ENCODE data around the gene TMEM198. TPM values are rescaled to one million over a fixed set of nuclear protein-coding genes. Genes with fewer than 3 reads are reported as not detected.

The TMEM198 gene
- total RNA-seq, 2 donors from 2014 or later = 3.3 to 5.7 TPM

DNA sequence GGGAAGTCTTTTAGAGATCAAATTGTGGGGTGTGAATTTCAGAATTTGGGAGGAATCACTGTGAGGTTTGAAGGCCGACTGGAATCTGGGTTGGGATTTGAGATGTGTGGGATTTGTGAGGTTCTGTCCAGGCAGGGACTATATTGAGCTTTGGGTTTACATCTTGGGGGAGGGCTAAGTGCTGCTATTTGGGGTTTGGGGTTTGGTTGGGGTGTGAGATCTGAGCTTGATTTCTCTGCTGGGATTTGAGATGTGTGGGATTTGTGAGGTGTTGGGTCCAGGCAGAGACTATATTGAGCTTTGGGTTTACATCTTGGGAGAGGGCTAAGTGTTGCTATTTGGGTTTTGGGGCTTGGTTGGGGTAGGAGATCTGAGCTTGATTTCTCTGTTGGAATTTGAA lies 44.3 kb upstream of the TMEM198 start:
- DNase-seq (no peak), ATAC-seq (no peak)
- Histone ChIP-seq H3K9me3 (no peaks in the 10 kb centered on the region), H3K27me3 (peaks cover 0 to 4% of the 10 kb centered on the region in 2 donors), H3K4me3 (peak overlapping the region in 1 of 2 donors; percentile 63), H3K27ac (no peak overlapping the region), H3K4me1 (peaks cover 39% of the 10 kb centered on the region), H3K36me3 (replicated peaks in 1 of 2; ENCODE audit: insufficient read depth in 1 of 2, low read depth in 2 of 2) (peaks cover 0 to 8% of the 10 kb centered on the region in 2 donors)
- TF ChIP-seq POLR2A (IDR thresholded peaks at IDR 0.05) = no peak
- TF ChIP-seq, protein P1, sequence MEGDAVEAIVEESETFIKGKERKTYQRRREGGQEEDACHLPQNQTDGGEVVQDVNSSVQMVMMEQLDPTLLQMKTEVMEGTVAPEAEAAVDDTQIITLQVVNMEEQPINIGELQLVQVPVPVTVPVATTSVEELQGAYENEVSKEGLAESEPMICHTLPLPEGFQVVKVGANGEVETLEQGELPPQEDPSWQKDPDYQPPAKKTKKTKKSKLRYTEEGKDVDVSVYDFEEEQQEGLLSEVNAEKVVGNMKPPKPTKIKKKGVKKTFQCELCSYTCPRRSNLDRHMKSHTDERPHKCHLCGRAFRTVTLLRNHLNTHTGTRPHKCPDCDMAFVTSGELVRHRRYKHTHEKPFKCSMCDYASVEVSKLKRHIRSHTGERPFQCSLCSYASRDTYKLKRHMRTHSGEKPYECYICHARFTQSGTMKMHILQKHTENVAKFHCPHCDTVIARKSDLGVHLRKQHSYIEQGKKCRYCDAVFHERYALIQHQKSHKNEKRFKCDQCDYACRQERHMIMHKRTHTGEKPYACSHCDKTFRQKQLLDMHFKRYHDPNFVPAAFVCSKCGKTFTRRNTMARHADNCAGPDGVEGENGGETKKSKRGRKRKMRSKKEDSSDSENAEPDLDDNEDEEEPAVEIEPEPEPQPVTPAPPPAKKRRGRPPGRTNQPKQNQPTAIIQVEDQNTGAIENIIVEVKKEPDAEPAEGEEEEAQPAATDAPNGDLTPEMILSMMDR (IDR thresholded peaks at IDR 0.05) = no peak
- intact Hi-C loops (cut with DNase I) = loop anchor here (5.0 kb wide), 1 partner anchor 33 kb away; no protein-coding TSS in a partner anchor
- 28 to 38% methylated on average over 1 of the region's 1 CpG for WGBS, 2 donors

DNA sequence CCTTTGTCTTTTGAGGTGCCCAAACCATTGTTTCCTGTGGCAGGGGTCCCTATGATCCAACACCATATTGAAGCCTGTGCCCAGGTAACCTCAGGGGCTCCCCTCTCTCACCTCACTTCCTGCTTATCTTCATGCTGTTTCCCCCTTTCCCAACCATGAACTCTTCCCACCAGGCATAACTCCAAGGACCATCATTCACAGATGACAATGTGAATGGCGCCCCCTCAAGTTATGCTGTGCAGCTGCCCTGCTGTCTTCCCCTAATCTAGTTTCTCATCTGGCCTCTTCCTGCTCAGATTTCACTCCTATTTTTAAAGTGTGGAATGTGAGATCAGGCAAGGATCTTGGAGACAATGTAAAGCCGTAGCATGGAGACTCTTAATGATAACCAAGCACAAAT lies 43.7 kb upstream of the TMEM198 start:
- ATAC-seq = no peak
- intact Hi-C loops (cut with DNase I) = no loop called here
- peaks cover 39% of the 10 kb centered on the region for H3K4me1 ChIP-seq
- TF ChIP-seq, protein P1 (IDR thresholded peaks at IDR 0.05) = no peak
- TF ChIP-seq POLR2A (IDR thresholded peaks at IDR 0.05) = no peak
- WGBS, 2 donors = 90 to 98% methylated on average over 2 of the region's 2 CpGs
- no peak overlapping the region for H3K27ac ChIP-seq
- no peak for DNase-seq
- peaks cover 0 to 8% of the 10 kb centered on the region in 2 donors for H3K36me3 ChIP-seq (replicated peaks in 1 of 2; ENCODE audit: insufficient read depth in 1 of 2, low read depth in 2 of 2)
- H3K9me3 ChIP-seq = no peaks in the 10 kb centered on the region
- peaks cover 0 to 4% of the 10 kb centered on the region in 2 donors for H3K27me3 ChIP-seq
- no peak overlapping the region for H3K4me3 ChIP-seq

DNA sequence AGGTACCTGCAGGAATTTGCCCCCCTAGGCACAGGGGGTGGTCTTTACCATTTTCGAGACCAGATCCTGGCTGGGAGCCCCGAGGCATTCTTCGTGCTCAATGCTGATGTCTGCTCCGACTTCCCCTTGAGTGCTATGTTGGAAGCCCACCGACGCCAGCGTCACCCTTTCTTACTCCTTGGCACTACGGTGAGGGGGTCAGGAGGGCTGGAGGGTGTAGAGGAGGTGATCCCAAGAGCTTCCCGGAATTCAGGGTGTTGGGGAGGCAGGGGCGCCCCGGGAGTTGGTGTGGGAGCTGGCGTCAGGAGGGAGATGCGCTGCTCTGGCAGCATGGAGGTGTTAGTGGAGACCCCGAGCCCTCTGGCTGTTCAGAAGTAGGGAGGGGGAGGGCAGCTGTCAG lies 42.0 kb upstream of the TMEM198 start:
- H3K27me3 ChIP-seq = no peaks in the 10 kb centered on the region
- TF ChIP-seq POLR2A (IDR thresholded peaks at IDR 0.05) = no peak
- TF ChIP-seq, protein P1 (IDR thresholded peaks at IDR 0.05) = no peak
- WGBS, 2 donors = 91% methylated on average over 11 to 13 of the region's 14 CpGs
- peaks cover 36% of the 10 kb centered on the region for H3K4me1 ChIP-seq
- H3K4me3 ChIP-seq = no peak overlapping the region
- no peaks in the 10 kb centered on the region for H3K9me3 ChIP-seq
- no peak overlapping the region for H3K27ac ChIP-seq
- DNase-seq = no peak
- no peak for ATAC-seq
- peaks cover 0 to 15% of the 10 kb centered on the region in 2 donors for H3K36me3 ChIP-seq (replicated peaks in 1 of 2; ENCODE audit: insufficient read depth in 1 of 2, low read depth in 2 of 2)
- intact Hi-C loops (cut with DNase I) = no loop called here

DNA sequence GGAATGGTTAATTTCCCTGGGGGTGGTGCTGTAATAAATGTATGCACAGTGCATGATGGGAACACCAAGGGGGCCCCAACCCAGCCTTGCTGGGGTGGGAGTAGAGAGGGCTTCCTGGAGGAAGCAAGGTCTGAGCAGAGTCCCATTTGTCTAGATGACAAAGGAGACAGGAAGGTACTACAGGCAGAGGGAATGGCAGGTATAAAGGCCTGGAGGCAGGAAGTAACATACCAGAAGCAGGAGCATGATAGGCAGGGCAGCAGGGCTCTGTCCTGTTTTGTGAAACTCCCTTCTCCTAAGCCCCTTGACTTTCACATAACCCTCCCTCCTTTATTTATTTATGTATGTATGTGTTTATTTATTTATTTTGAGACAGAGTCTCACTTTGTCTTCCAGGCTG lies 41.2 kb upstream of the TMEM198 start:
- Histone ChIP-seq H3K27me3 (no peaks in the 10 kb centered on the region), H3K9me3 (no peaks in the 10 kb centered on the region), H3K4me3 (no peak overlapping the region), H3K36me3 (replicated peaks in 1 of 2; ENCODE audit: insufficient read depth in 1 of 2, low read depth in 2 of 2) (peaks cover 0 to 15% of the 10 kb centered on the region in 2 donors), H3K4me1 (peaks cover 28% of the 10 kb centered on the region), H3K27ac (no peak overlapping the region)
- no peak for TF ChIP-seq POLR2A (IDR thresholded peaks at IDR 0.05)
- TF ChIP-seq, protein P1 (IDR thresholded peaks at IDR 0.05) = no peak
- DNase-seq (no peak), ATAC-seq (no peak)
- intact Hi-C loops (cut with DNase I) = no loop called here

DNA sequence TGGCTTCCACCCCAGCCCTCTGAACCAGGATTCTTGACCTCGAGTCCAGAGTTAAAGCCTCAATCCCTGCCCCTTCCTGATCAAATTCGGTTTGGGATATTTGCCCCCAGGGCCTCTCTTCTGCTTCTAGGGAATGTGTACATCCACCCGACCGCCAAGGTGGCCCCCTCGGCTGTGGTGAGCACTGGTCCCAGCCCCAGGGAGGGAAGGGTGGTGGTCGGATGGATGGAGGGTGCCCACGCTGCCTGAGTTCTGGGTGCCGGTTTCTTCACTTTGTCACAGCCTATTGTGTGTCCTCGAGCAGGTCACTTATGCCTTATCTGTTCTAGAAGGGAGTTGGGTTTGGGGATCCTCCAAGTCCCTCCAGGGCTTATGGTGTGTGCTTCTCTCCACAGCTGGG lies 38.2 kb upstream of the TMEM198 start:
- intact Hi-C loops (cut with DNase I) = no loop called here
- TF ChIP-seq, protein P1 (IDR thresholded peaks at IDR 0.05) = no peak
- no peak for TF ChIP-seq POLR2A (IDR thresholded peaks at IDR 0.05)
- 81 to 87% methylated on average over 4 to 9 of the region's 9 CpGs for WGBS, 2 donors
- no peak for DNase-seq
- H3K36me3 ChIP-seq (replicated peaks in 1 of 2; ENCODE audit: insufficient read depth in 1 of 2, low read depth in 2 of 2) = peaks cover 0 to 15% of the 10 kb centered on the region in 2 donors
- no peak for ATAC-seq
- no peaks in the 10 kb centered on the region for H3K9me3 ChIP-seq
- H3K4me1 ChIP-seq = peaks cover 28% of the 10 kb centered on the region
- H3K27me3 ChIP-seq = peaks cover 0 to 4% of the 10 kb centered on the region in 2 donors
- no peak overlapping the region for H3K4me3 ChIP-seq
- no peak overlapping the region for H3K27ac ChIP-seq
